ENCODE data around the gene HPS5.

- TF ChIP-seq CTCF (IDR thresholded peaks at IDR 0.05), result no peak
- TF ChIP-seq POLR2A (IDR thresholded peaks at IDR 0.05), result no peak
These were observed 60.2 kb downstream of the HPS5 start for GRCh38 chr11:18261721-18262120.
